ENCODE results near the gene NHLRC1. TPM values are rescaled to one million over a fixed set of nuclear protein-coding genes. Genes with fewer than 3 reads are reported as not detected.

NHLRC1 gene
- total RNA-seq: 2.4 TPM
- long read RNA-seq, transcript NHLRC1-201 (1 exons, 2,248 nt): major isoform, 6 of 6 reads
- long read RNA-seq, partial matches to known transcripts: 0 of 6 reads
- long read RNA-seq, other reads (novel, unspliced or antisense): 0 of 6 reads

DNA sequence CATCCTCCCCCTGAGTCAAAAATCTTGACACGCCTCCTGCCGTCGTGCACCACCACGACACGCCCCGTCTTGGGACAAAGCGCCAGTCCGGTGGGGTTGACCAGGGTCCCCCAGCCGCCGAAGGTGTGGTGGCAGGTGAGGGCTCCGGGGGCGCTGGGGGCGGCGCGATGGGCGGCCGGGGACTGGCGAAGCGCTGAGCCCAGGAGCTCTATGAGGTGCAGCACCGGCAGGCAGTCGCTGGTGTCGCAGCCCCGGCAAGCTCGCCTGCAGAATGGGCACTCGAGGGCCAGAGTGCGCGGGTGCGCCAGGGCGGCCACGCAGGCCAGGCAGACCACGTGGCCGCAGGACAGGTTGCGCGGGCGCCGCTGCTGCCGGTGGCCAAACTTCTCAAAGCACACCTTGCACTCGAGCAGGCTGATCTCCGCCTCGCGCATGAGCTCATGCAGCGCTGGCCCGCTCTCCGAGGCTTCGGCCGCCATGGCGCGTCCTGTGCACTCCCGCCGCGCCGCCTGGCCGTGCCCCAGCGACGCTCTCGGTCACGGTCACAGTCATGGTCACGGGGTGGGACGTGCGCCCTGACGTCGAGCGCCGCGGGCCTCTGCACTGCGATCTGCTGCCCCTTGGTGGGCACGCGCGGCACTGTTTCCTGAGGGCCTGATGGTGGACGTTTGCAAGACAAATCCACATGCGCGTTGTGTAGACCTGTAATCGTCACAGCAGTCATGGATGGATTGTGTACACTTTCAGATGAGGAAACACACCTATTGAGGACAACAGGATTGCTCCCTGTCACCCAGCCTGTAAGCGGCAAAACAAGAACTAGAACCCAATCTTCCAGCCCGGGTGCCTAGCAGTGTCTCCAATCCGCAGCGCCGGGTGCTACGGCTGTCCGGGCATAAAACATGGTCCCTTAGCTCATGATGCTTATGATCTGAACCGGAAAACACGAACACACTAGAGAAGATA, at the start of gene NHLRC1:
Gene NHLRC1 (minus strand): TSS at position 550 of the 966 bp plus-strand sequence. CDS start 71 bp downstream, at position 479.
- Histone ChIP-seq H3K4me3 (peak within 1 kb of the TSS; percentile 66), H3K27ac (peak within 1 kb of the TSS; percentile 73), H3K9me3 (no peaks in the 10 kb centered on the region), H3K36me3 (no peaks in the 10 kb centered on the region), H3K4me1 (peaks cover 20% of the 10 kb centered on the region), H3K27me3 (ENCODE audit: low read depth) (no peaks in the 10 kb centered on the region)
- TF ChIP-seq CTCF (IDR thresholded peaks at IDR 0.05): peak; percentile 90
- intact Hi-C loops (cut with DNase I): no loop called here
- ATAC-seq (peak; percentile 99 to 100), DNase-seq (peak; percentile 94)

GRCh38 chr6:18171871-18172270, 49.4 kb upstream of the NHLRC1 start:
- ATAC-seq (peak in 1 of 2 donors; percentile 35), DNase-seq (no peak)
- H3K4me1 ChIP-seq: no peaks in the 10 kb centered on the region
- intact Hi-C loops (cut with DNase I): no loop called here
- peaks cover 3% of the 10 kb centered on the region for H3K9me3 ChIP-seq
- peaks cover 56% of the 10 kb centered on the region for H3K36me3 ChIP-seq
- H3K27me3 ChIP-seq (ENCODE audit: low read depth): no peaks in the 10 kb centered on the region
- no peak for TF ChIP-seq CTCF (IDR thresholded peaks at IDR 0.05)
- H3K4me3 ChIP-seq: no peak overlapping the region
- peak overlapping the region; percentile 37 for H3K27ac ChIP-seq

DNA sequence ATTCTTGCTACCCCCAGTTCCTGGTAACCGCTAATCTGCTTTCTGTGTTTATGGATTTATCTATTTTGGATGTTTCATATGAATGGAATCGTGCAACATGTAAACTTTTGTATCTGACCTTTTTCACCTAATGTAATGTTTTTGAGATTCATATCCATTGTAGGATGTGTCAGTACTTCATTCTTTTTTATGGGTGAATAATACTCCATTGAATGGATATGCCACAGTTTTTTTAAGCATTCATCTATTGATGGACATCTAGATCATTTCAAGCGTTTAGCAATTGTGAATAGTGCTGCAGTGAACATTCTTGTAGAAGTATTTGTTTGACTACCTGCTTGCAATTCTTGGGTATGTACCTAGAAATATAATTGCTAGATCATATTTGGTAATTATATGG, 45.8 kb upstream of the NHLRC1 start:
- no peak for ATAC-seq
- Histone ChIP-seq H3K36me3 (peaks cover 81% of the 10 kb centered on the region), H3K9me3 (peaks cover 3% of the 10 kb centered on the region), H3K27ac (no peak overlapping the region), H3K27me3 (ENCODE audit: low read depth) (no peaks in the 10 kb centered on the region), H3K4me1 (no peaks in the 10 kb centered on the region), H3K4me3 (no peak overlapping the region)
- no peak for TF ChIP-seq CTCF (IDR thresholded peaks at IDR 0.05)
- no peak for DNase-seq
- intact Hi-C loops (cut with DNase I): no loop called here

GRCh38 chr6:18166312-18167036, 44.0 kb upstream of the NHLRC1 start:
- no peaks in the 10 kb centered on the region for H3K4me1 ChIP-seq
- peak; percentile 49 for DNase-seq
- peaks cover 90% of the 10 kb centered on the region for H3K36me3 ChIP-seq
- peaks cover 3% of the 10 kb centered on the region for H3K9me3 ChIP-seq
- H3K27me3 ChIP-seq (ENCODE audit: low read depth): no peaks in the 10 kb centered on the region
- no peak overlapping the region for H3K4me3 ChIP-seq
- TF ChIP-seq CTCF (IDR thresholded peaks at IDR 0.05): no peak
- ATAC-seq: peak; percentile 64 to 65
- H3K27ac ChIP-seq: no peak overlapping the region
- intact Hi-C loops (cut with DNase I): no loop called here

DNA sequence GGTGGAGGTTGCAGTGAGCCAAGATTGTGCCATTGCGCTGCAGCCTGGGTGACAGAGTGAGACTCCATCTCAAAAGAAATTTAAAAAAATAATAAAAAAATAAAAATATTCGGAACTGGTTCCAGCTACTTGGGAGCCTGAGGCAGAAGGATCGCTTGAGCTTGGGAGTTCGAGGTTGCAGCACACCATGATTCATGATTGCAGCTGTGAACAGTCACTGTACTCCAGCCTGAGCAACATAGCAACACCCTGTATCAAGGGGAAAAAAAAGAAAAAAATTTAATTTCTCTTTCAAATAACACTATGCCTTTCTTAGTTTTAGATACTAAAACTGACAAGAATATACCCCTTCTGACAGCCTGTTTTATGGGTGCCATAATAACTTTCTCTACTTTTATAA, 43.3 kb upstream of the NHLRC1 start:
- Histone ChIP-seq H3K27ac (no peak overlapping the region), H3K4me3 (no peak overlapping the region), H3K4me1 (no peaks in the 10 kb centered on the region), H3K36me3 (peaks cover 89% of the 10 kb centered on the region), H3K27me3 (ENCODE audit: low read depth) (no peaks in the 10 kb centered on the region), H3K9me3 (peaks cover 3% of the 10 kb centered on the region)
- no peak for ATAC-seq
- no peak for DNase-seq
- intact Hi-C loops (cut with DNase I): no loop called here
- no peak for TF ChIP-seq CTCF (IDR thresholded peaks at IDR 0.05)
